ENCODE results near the gene FUT8. TPM values are rescaled to one million over a fixed set of nuclear protein-coding genes. Genes with fewer than 3 reads are reported as not detected.

The FUT8 gene
- total RNA-seq, 4 donors from 2014 or later: 15.2 to 38.0 (median 20.7) TPM

GRCh38 chr14:65432361-65432948 lies 19.9 kb downstream of the FUT8 start:
- 82% methylated on average over 6 of the region's 6 CpGs for WGBS
- H3K27ac ChIP-seq: no peak overlapping the region

DNA sequence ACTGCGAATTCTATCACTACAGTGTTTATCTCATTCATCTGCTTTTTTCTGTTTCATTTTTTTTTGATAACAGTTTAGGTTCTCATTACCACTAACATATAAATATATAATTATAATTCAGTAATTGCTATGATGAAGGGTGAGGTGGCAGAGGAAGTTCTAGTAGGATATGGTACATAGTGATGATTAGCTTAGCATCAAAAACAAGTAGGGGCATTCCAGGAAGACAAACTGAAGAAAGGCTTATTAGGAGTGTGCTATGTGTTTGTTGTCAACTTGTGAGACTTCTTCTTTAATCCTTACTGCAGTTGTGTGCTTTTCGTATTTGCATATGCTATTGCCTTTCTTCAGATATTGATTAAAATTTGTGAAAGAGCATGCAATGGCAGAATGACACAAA lies 20.6 kb downstream of the FUT8 start:
- WGBS: 91% methylated on average over 2 of the region's 2 CpGs
- Histone ChIP-seq H3K36me3 (peaks cover 3% of the 10 kb centered on the region), H3K27me3 (no peaks in the 10 kb centered on the region), H3K27ac (no peak overlapping the region), H3K4me1 (no peaks in the 10 kb centered on the region), H3K9me3 (no peaks in the 10 kb centered on the region), H3K4me3 (no peak overlapping the region)
- no peak for DNase-seq (ENCODE audit: low spot score in 2 of 2)
- no peak for TF ChIP-seq EP300 (IDR thresholded peaks at IDR 0.05)
- TF ChIP-seq POLR2AphosphoS5 (IDR thresholded peaks at IDR 0.05): no peak
- TF ChIP-seq POLR2A (IDR thresholded peaks at IDR 0.05): no peak
- TF ChIP-seq, protein P1, sequence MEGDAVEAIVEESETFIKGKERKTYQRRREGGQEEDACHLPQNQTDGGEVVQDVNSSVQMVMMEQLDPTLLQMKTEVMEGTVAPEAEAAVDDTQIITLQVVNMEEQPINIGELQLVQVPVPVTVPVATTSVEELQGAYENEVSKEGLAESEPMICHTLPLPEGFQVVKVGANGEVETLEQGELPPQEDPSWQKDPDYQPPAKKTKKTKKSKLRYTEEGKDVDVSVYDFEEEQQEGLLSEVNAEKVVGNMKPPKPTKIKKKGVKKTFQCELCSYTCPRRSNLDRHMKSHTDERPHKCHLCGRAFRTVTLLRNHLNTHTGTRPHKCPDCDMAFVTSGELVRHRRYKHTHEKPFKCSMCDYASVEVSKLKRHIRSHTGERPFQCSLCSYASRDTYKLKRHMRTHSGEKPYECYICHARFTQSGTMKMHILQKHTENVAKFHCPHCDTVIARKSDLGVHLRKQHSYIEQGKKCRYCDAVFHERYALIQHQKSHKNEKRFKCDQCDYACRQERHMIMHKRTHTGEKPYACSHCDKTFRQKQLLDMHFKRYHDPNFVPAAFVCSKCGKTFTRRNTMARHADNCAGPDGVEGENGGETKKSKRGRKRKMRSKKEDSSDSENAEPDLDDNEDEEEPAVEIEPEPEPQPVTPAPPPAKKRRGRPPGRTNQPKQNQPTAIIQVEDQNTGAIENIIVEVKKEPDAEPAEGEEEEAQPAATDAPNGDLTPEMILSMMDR (IDR thresholded peaks at IDR 0.05): no peak

More at GRCh38 chr14:65432361-65432948, 19.9 kb downstream of the FUT8 start:
- Histone ChIP-seq H3K36me3 (peaks cover 3% of the 10 kb centered on the region), H3K4me1 (no peaks in the 10 kb centered on the region), H3K27me3 (no peaks in the 10 kb centered on the region), H3K4me3 (no peak overlapping the region), H3K9me3 (no peaks in the 10 kb centered on the region)
- no peak for DNase-seq (ENCODE audit: low spot score in 2 of 2)
- TF ChIP-seq POLR2AphosphoS5 (IDR thresholded peaks at IDR 0.05): no peak
- TF ChIP-seq POLR2A (IDR thresholded peaks at IDR 0.05): no peak
- no peak for TF ChIP-seq EP300 (IDR thresholded peaks at IDR 0.05)

DNA sequence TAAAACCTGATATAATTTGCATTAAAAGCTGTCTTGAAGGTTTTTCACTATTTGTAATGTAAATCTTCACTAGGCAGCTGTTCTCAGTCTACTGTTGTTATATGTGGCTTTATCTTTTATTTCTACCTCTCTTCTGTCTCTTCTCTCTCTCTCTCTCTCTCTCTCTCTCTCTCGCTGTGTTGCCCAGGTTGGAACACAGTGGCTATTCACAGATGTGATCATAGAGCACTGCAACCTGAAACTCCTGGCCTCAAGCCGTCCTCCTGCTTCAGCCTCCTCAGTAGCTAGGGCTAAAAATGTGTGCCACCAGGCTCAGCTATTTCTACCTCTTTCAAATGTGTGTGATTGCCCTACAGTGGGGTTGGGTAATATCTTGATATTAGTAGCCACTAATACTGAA lies 21.1 kb downstream of the FUT8 start:
- peaks cover under 1% of the 10 kb centered on the region for H3K4me1 ChIP-seq
- H3K27ac ChIP-seq: no peak overlapping the region
- no peak overlapping the region for H3K4me3 ChIP-seq
- H3K27me3 ChIP-seq: no peaks in the 10 kb centered on the region
- WGBS: 92% methylated on average over 2 of the region's 2 CpGs
- peaks cover 3% of the 10 kb centered on the region for H3K36me3 ChIP-seq
- TF ChIP-seq, protein P1 (IDR thresholded peaks at IDR 0.05): no peak
- TF ChIP-seq EP300 (IDR thresholded peaks at IDR 0.05) (no peak), POLR2AphosphoS5 (IDR thresholded peaks at IDR 0.05) (no peak), POLR2A (IDR thresholded peaks at IDR 0.05) (no peak)
- H3K9me3 ChIP-seq: no peaks in the 10 kb centered on the region
- no peak for DNase-seq (ENCODE audit: low spot score in 2 of 2)

GRCh38 chr14:65434216-65434850 lies 21.8 kb downstream of the FUT8 start:
- no peak for DNase-seq (ENCODE audit: low spot score in 2 of 2)
- 47% methylated on average over 3 of the region's 3 CpGs for WGBS
- Histone ChIP-seq H3K27me3 (no peaks in the 10 kb centered on the region), H3K4me3 (no peak overlapping the region), H3K9me3 (no peaks in the 10 kb centered on the region), H3K27ac (no peak overlapping the region), H3K36me3 (peaks cover 3% of the 10 kb centered on the region), H3K4me1 (peaks cover 7% of the 10 kb centered on the region)
- TF ChIP-seq, protein P1 (IDR thresholded peaks at IDR 0.05): no peak
- no peak for TF ChIP-seq POLR2A (IDR thresholded peaks at IDR 0.05)
- no peak for TF ChIP-seq EP300 (IDR thresholded peaks at IDR 0.05)
- no peak for TF ChIP-seq POLR2AphosphoS5 (IDR thresholded peaks at IDR 0.05)

DNA sequence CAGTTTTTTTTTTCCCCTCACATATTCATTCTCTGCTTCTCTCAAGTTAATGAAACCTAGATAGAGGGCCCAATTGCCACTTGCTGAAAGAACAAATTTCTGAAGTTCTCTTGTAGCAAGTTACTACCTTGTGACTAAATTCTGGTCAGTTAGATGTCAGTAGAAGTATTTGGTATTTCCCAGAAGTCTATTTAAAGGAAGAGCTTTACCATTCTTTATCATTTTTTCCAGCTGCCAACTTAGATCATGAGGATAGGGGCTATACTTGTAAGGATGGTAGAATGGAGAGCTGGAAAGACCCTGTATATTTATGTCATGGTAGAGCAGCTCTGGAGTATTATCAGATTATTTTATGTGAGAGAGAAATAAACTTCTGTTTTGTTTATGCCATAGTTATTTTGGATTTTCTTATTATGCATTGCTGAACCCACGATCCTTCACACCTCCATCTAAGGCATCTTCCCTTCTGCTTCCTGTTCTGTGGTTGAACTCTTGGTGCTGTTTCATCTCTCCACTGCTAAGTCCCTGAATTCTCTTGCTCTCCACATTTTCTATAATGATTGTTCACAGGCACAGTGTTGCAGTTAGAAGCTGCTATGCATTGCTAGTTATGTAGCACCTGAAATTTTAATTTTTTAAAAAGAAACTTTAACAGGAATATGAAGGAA lies 25.9 kb downstream of the FUT8 start:
- Histone ChIP-seq H3K36me3 (peaks cover 3% of the 10 kb centered on the region), H3K27ac (no peak overlapping the region), H3K4me1 (peaks cover 7% of the 10 kb centered on the region), H3K27me3 (no peaks in the 10 kb centered on the region), H3K4me3 (no peak overlapping the region), H3K9me3 (no peaks in the 10 kb centered on the region)
- TF ChIP-seq POLR2AphosphoS5 (IDR thresholded peaks at IDR 0.05) (no peak), EP300 (IDR thresholded peaks at IDR 0.05) (no peak), POLR2A (IDR thresholded peaks at IDR 0.05) (no peak)
- TF ChIP-seq, protein P1 (IDR thresholded peaks at IDR 0.05): no peak
- WGBS: 83% methylated on average over 1 of the region's 1 CpG
- no peak for DNase-seq (ENCODE audit: low spot score in 2 of 2)

Measured in suprapubic skin (tissue), 4 donors.